Aortic smooth muscle cell (primary cell): ENCODE measurements around the gene TMEM238. TPM values are rescaled to one million over a fixed set of nuclear protein-coding genes. Genes with fewer than 3 reads are reported as not detected.

ENCODE experiments used
- total RNA-seq: library from RNA; depleted of rRNA; stranded (reverse); fragments of >200 nt; gene quantifications from 2 replicates; pipeline ENCODE4 v1.2.3, GENCODE V29; 2014

TMEM238 gene, protein sequence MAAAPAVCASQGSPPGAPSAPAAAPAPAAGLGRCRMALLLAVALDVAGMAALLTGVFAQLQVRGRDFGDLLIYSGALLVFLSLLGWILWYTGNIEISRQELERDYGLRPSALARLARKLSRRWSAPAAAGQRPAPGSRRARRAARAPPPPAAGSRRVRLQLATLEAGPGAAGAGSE
- 0.12 and 0.26 TPM in 2 replicates for total RNA-seq

DNA sequence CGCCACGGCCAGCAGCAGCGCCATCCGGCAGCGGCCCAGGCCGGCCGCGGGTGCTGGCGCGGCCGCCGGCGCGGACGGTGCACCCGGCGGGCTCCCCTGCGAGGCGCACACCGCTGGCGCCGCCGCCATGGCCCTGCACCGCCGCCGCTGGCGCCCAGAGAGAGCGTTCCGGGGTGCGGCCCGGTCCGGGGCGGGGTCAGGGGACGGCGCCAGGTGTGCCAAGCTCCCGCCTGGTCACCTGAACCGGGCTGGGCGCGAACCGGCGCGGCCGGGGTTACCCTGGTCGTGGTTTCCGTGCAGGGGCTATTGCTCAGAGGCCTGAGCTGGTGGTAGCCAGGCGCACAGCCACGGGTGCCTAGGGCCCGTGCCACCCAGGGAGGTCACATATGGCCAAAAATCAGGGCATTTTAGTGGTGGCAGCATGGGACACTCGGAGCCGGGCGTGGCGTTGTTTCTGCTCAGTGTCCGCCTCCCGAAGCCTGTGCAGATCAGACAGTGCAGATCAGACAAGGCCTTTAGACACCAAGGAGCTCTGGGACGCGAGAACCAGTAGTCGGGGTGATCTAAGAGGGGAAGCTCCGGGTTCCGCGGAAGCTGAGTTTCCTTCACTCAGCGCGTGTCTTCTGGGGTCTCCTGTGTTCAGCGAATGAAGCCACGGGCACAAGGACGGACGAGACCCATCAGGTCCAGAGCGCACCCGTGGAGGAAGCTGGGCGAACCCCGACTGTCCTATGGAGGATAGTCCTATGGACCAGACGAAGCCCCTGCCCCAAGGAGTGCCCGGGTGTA lies at the start of gene TMEM238:
TSS of gene TMEM238 (minus strand) at position 162 of the 789 bp plus-strand sequence. CDS start at position 129, 33 bp downstream.

DNA sequence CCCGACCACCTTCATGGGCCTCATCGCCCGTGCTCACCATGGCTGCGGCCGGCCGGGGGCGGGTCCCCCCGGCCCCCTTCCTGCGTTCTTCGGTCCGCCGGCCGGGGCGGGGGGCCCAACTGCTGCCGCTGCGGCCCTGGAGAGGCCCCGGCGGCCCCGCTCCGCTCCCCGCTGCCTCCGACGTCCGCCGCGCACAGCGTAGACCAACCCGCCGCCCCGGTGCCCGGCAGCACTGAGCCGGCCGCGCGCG lies 23.4 kb upstream of the TMEM238 start, which contains the start of gene UBE2S:
TSS of gene UBE2S (minus strand) at position 239 of the 250 bp plus-strand sequence. CDS start at position 40, 199 bp downstream.

DNA sequence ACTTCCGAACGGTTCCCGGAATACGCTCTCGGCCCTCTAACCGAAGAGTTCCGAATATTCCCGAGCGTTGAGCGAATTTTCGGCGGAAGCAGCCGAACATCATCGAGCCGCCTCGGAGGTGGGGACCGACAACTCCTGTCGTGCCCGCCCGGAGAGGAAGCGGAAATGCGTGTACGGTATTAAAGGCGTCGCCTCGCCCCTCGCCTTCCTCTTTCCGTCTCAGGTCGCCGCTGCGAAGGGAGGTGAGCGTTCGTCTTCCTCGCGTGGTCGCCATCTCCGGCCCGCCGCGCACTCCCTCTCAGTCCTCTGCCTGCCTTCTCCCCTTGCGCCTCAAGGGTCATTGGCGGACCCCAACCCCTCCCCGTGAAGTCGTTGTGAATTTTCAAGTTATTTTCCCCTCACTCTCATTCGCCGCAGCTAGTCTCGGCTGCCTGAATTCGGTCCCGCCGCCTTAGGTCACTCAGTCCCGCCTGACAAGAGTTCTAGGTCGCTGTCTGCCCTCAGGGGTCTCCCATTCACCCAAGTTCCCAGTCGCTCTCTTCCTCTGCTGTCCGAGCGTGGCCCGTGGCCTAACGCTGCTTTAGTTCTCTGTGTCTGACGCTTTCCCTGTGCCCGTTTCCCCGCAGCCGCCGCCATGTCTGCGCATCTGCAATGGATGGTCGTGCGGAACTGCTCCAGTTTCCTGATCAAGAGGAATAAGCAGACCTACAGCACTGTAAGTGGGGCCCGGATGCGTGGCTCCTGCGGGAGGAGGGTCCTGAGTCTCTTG lies 1.8 kb upstream of the TMEM238 start, which contains the start of gene RPL28:
TSS of gene RPL28 (plus strand) at position 209 of the 769 bp plus-strand sequence. CDS start at position 635, 426 bp downstream.

DNA sequence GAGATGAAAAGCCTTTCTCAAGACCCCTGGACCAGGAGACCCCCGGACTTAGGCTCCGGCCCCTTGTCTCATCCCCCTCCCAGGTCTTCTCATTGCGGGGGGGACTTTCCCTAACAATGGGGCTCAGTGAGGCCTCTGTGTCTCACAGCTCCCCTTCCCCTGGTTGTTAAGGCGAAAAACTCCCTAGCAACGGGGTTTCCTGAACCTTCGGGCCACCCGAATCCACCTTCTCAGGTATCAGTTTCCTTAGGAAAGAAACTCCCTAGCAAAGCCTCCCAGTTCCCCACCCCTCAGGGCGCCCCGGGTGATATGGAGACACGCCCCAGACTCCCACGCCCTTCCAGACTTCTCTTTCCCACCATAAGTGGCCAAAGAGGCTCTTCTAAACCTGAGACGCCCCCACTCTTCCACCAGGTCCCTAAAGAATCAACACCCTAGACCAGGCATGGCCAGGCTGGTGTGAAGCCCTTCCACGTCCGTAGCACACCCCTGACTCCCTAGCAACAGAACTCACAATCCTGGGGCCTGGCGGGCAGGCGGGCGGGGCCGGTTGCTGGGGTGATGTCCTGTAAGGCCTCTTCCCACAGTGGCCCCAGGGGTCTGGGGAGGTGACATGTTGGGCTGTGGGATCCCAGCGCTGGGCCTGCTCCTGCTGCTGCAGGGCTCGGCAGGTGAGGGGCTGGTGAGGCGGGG lies 7.7 kb downstream of the TMEM238 start, which contains the start of gene TMEM190:
TSS of gene TMEM190 (plus strand) at position 586 of the 693 bp plus-strand sequence. CDS start at position 614, 28 bp downstream.

DNA sequence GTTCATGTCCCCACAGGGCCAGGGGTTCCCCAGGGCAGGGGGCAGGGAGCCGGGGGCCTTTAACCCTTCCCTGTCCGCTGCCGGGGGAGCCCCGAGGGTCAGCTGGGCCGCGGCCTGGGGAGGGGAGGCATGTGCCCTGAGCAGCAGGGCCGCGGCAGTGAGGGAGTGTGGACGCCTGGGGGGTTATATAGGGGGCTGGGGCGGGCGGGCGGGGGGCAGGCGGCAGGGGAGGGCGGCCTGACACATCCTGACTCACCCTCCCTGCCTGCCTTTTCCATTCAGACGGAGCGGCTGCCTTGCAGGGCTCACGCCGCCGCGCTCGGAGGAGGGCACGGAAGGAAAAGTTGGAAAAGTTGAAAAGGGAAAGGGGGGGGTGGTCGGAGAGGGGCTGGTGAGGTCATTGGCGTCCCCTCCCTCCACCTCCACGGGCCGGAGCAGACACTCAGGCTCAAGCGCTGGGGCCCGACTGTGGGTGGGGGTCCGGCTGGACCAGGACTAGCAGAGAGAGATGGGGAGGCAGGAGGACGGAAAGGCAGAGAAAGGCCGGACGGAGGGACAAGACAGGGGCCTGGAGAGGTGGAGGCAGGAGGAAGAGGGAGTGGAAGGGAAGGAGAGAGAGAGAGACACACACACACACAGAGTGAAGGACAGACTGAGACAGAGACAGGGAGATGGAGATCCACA lies 13.6 kb downstream of the TMEM238 start, which contains the start of gene IL11:
TSS of gene IL11 (minus strand) at position 159 of the 684 bp plus-strand sequence. CDS start at position 6, 153 bp downstream.

DNA sequence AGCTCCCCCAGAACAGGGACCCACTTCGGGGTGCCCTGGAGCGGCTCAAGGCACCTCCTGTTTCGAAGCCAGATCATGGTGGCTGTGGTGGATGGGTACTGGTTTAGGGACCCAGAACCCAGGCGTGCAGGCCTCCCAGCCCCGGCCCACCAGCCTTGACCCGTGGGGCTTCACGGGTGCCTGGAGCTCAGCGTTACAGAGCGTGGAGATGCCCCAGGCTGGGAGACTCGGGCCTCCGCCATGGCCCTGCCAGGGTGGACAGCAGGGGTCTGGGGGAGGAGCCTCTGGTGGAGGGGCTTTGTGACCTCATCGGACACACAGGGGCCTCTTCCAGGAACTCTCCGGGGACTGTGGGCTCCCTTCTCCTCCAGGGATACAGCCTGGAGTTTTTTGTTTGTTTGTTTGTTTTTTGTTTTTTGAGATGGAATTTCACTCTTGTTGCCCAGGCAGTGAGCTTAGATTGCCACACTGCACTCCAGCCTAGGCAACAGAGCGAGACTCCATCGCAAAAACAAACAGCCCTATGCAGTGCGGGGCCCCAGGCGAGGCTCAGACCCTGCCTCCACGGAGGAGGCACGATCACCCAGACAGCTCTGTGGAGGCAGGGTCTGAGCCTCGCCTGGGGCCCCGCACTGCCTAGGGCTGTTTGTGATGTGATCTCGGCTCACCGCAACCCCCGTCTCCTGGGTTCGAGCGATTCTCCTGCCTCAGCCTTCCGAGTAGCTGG lies 20.9 kb downstream of the TMEM238 start, which contains the start of gene GARIN5B:
TSS of gene GARIN5B (minus strand) at position 271 of the 727 bp plus-strand sequence. CDS start at position 77, 194 bp downstream.

DNA sequence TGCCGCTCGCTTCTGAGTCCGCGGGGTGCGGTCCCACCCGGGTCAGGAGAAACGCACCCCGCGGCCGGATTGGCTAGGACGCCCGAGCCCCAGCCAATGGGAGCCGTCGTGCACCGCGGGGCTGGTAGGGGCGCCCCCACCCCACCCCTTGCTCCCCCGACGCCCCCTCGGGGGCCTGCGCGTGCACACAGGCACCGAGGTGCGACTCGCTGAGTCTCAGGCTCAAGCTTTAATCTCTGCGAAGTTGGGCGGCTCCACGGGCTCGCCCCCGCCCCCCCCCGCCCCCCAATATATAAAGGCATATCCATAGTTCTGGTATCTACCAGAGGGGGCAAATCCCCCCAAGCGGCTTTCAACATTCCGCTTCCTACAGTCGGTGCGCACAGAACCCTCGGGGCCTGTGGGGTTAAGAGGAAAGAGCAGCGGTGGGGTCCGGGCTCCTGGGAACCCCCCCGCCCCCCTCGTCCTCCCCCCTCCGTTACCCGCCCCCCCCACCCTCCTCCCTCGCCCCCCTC lies 29.3 kb downstream of the TMEM238 start, which contains the start of gene COX6B2:
TSS of gene COX6B2 (minus strand) at position 22 of the 515 bp plus-strand sequence. CDS start 198 bp downstream, outside the sequence.

DNA sequence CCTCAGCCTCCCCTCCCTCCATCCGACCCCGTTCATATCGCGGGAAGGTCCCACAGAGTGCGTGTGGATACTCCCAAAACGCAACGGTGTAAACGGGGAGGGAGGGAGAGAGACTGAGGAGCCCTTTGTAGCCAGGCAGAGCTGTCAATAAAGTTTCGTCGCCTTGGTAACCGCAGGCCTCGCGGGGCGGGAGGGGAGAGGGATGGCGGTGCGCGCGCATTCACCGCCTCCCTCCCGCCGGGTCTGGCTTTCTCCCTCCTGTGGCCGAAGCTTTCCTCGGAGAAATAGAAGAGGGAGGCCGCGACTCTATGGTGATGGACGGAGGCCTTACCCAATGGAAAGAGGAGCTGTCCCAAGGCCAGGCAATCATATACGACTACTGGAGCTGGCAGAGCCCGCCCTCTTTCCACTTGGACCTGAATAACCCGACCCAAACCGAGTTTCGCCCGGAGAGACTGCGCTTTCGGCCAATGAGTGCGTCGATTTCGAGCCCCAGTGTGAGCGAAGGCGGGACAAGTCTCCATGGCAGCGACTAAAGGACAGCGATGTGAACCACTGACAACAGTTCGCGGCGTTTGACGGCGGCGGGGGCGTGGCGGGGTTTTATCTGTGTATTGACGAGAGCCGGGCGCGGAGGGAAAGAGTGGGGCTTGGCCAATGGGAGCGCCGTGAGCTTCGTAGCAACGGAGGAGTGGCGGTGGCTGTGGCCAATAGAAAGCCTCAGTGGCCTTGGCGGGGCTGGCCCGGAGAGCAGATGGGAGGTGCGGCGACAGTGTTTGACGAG lies 44.8 kb downstream of the TMEM238 start, which contains the start of gene KMT5C:
TSS of gene KMT5C (plus strand) at position 772 of the 784 bp plus-strand sequence. CDS start 2,061 bp downstream, outside the sequence.

Other genes starting within 250 kb of the TMEM238 start
- gene TNNT1, start 235.1 kb downstream of the TMEM238 start, total RNA-seq: 1.2 and 1.7 TPM in 2 replicates
- not detected in 2 replicates for gene TNNI3, start 226.6 kb downstream of the TMEM238 start, total RNA-seq
- 0.40 and 0.44 TPM in 2 replicates for gene DNAAF3, start 217.7 kb downstream of the TMEM238 start, total RNA-seq
- under 0.01 and 0.26 TPM in 2 replicates for gene SYT5, start 204.0 kb downstream of the TMEM238 start, total RNA-seq
- gene PTPRH, start 174.8 kb downstream of the TMEM238 start, total RNA-seq: 3.5 and 6.1 TPM in 2 replicates
- 0.81 and 1.5 TPM in 2 replicates for gene TMEM86B, start 155.5 kb downstream of the TMEM238 start, total RNA-seq
- 27.7 and 30.8 TPM in 2 replicates for gene PPP6R1, start 125.3 kb downstream of the TMEM238 start, total RNA-seq
- gene HSPBP1, start 104.2 kb downstream of the TMEM238 start, total RNA-seq: 17.0 and 21.7 TPM in 2 replicates
- gene BRSK1, start 100.3 kb downstream of the TMEM238 start, total RNA-seq: 6.7 and 7.6 TPM in 2 replicates
- not detected in 2 replicates for gene TMEM150B, start 59.0 kb downstream of the TMEM238 start, total RNA-seq
- gene KMT5C, start 44.4 kb downstream of the TMEM238 start, total RNA-seq: 4.8 and 6.7 TPM in 2 replicates
- not detected in 2 replicates for gene COX6B2, start 29.6 kb downstream of the TMEM238 start, total RNA-seq
- not detected in 2 replicates for gene GARIN5B, start 21.0 kb downstream of the TMEM238 start, total RNA-seq
- gene IL11, start 13.8 kb downstream of the TMEM238 start, total RNA-seq: 1.1 and 14.9 TPM in 2 replicates
- gene TMEM190, start 7.5 kb downstream of the TMEM238 start, total RNA-seq: not detected in 2 replicates
- gene RPL28, start 1.6 kb upstream of the TMEM238 start, total RNA-seq: 153 and 182 TPM in 2 replicates
- 73.4 and 105 TPM in 2 replicates for gene UBE2S, start 23.5 kb upstream of the TMEM238 start, total RNA-seq
- gene SHISA7, start 59.0 kb upstream of the TMEM238 start, total RNA-seq: not detected in 2 replicates
- gene ISOC2, start 77.3 kb upstream of the TMEM238 start, total RNA-seq: 49.1 and 52.8 TPM in 2 replicates
- gene C19orf85, start 80.5 kb upstream of the TMEM238 start, total RNA-seq: not detected in 2 replicates
- gene ZNF628, start 92.3 kb upstream of the TMEM238 start, total RNA-seq: 0.66 and 0.87 TPM in 2 replicates
- 13.7 and 14.4 TPM in 2 replicates for gene NAT14, start 100.9 kb upstream of the TMEM238 start, total RNA-seq
- 12.8 and 30.4 TPM in 2 replicates for gene SSC5D, start 104.1 kb upstream of the TMEM238 start, total RNA-seq
- not detected in 2 replicates for gene SBK2, start 152.8 kb upstream of the TMEM238 start, total RNA-seq
- gene SBK3, start 161.3 kb upstream of the TMEM238 start, total RNA-seq: 0.19 TPM in 1 of 2 replicates, not detected in the other
- 2.1 and 3.0 TPM in 2 replicates for gene ZNF579, start 196.6 kb upstream of the TMEM238 start, total RNA-seq
- gene FIZ1, start 215.2 kb upstream of the TMEM238 start, total RNA-seq: 1.9 and 2.1 TPM in 2 replicates
- 10.1 and 11.9 TPM in 2 replicates for gene ZNF524, start 216.0 kb upstream of the TMEM238 start, total RNA-seq
- gene ZNF865, start 221.4 kb upstream of the TMEM238 start, total RNA-seq: 0.66 and 1.3 TPM in 2 replicates
- 3.6 and 3.9 TPM in 2 replicates for gene ZNF784, start 240.3 kb upstream of the TMEM238 start, total RNA-seq